GM11168 (cell line): ENCODE results near the gene GOLGA6A.
"Not testable (repeated sequence)": the region's sequence is repeated elsewhere in the genome, so short reads cannot be mapped to it uniquely, and the experiment has no call there.

ENCODE experiments used
- in situ Hi-C: fragments of 300-500 bp; cut with MboI; formaldehyde crosslinking; loops from one replicate; pipeline ENCODE4 v1.12.0; 2022; ENCODE audit warnings: low sequenced_read_pairs; ENCODE audit not compliant: unreplicated experiment

Gene GOLGA6A, protein sequence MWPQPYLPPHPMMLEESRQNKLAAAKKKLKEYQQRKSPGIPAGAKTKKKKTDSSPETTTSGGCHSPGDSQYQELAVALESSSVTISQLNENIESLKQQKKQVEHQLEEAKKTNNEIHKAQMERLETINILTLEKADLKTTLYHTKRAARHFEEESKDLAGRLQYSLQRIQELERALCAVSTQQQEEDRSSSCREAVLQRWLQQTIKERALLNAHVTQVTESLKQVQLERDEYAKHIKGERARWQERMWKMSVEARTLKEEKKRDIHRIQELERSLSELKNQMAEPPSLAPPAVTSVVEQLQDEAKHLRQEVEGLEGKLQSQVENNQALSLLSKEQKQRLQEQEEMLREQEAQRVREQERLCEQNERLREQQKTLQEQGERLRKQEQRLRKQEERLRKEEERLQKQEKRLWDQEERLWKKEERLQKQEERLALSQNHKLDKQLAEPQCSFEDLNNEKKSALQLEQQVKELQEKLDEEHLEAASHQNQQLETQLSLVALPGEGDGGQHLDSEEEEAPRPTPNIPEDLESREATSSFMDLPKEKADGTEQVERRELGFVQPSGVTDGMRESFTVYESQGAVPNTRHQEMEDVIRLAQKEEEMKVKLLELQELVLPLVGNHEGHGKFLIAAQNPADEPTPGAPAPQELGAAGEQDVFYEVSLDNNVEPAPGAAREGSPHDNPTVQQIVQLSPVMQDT

DNA sequence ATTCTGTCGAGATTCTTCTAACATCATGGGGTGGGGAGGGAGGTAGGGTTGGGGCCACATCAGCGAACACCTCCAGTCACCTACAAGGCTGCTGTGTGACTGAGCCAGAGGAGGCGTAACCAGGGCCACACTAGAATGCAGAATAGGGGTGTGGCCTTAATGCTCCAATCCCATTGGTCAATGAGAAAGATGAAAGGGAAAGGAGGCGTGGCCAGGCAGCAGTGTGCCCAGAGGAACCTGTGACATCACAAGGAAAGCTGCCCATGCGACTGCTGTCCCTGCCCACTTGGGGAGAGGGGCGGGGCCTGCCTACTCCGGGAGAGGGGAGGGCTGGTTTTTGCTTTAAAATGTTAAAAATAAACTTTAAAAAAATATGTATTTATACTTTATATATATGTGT, at the start of gene GOLGA6A:
GOLGA6A (minus strand) TSS at position 101 of the 400 bp plus-strand sequence; CDS start at position 60, 41 bp downstream.
- in situ Hi-C loops: not testable (repeated sequence)

DNA sequence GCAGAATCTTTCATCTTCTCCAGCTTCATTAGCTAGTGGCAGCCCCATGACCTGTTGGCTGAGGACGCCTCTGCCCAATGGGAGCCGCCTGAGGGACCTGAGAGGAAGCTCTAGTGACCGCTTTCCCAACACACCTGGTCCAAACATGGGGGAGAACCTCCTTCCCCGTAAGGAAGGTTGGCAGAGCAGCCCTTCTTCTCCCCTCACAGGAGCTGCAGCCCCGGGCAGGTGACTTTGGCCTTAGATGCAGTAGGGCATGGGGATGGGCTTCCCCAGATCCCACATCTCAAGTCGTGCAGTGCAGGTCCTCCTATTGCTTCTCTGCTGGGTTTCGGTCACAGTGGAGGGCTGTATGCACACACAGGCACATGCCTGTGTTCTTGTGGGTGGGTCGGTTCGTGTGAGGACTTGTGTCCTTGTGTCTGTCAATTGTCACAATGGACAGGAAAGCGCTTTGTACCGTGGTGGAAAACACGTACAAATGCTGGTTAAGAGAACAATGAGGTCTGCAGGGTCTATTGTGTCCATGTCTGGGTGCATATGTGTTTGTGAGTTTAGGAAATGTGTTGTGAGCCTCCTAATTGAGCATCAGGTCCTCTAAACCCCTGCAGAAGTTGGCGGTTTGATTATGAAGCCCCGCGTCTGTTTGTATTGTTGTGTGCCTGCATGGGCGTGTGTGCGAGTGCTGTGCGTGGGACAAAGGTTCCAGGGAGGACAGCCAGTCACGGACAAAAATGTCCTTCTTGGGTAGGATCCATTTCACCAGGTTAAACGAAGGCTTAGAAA, 49.5 kb upstream of the GOLGA6A start:
- in situ Hi-C loops: no loop called here

DNA sequence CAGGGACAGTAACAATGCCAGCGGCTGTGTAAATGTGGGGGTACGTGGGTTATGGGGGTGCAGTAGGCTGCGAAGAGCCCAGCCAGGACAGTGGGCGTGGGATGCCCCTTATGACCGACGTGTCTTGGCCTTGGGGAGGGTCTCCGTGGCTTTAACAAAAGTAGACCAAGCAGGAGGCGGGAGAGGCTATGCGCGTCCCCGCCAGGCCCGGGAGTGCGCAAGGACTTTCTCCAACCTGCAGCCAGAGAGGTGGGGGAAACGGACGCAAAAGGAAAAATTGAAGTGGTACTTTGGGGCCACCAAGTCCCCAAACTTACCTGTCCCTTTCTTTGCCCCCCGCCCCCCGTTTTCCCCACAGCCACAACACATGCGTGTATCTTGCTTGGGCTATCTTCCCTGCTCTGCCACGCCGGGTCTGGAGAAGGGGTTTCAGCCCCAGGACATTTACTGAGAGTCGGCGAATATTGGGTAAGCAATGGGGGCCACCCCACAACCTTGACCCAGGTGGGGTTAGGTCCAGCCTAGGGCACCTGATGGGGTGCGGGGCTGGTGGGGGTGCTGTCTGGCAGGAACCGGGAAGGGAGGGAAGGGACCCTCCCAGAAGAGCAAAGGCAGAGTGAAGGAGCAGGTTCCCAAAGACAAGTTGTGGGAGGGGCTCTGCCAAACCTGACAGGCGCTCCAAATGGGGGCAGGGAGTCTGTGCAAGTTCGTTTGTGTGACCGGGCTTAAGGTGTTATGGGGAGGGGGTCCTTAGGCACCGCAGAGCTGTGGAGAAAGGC, 48.7 kb upstream of the GOLGA6A start:
- in situ Hi-C loops: no loop called here

DNA sequence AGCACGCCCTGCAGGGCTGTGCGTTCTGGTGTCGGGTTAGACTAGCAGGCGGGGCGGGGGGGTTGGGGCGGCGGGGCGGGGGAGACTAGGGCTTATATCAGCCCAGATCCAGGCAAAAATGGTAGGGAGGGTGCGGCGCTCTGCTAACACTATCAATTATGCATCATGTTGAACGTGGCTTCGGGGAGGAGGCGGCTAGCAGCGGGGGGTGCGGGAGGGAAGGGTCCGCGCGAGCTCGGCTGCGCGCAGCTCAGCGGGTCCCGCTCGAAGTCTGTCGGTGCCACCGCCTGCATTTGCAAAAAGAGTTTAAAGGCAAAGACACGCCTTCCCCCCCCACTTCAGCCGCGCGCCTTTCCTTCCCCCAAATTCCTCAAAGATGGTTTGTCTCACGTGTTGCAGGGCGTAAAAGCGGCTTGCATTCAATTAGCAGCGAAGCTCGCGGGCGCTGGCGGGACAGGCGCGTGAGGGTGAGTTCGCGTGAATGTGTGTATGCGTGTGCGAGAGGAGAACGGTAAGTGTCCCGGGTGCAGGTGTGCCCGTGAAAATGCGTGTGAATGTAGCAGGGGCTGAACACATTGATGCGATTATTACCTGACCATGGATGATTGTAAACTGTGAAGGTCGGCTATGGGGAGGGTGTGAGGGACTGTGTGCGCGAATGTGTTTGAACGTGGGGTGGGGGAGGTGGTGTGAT, 48.0 kb upstream of the GOLGA6A start, which contains the start of gene ISLR2:
ISLR2 (plus strand) TSS at position 432 of the 694 bp plus-strand sequence. CDS start 2,169 bp downstream, outside the sequence.
- in situ Hi-C loops: no loop called here

DNA sequence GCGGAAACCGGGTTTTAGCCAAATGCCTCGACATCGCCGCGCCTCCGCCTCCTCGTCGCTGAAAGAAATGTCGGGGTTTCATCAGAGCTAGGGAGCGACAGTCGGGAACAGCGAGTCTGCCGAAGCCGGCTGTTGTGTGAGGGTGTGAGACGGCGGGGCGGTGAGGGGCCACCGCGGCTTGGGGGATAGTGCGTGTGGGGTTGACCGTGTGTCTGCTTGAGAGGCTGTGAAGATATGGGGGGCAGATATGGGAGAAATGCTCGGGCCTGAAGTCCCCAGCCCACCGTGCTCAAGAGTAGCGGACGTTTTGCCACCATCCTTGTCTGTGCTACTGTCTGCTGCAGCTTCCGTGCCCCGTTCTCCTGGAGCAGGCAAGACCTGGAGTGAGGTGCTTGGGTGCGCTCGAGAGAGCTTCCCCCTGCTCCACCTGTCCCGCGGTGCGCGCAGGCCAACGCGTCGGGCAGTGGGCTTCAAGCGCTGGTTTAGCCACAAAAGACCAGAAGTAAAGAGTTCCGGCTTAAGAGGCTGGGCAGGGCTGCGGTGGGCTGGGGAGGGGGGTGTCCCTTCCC, 47.3 kb upstream of the GOLGA6A start:
- in situ Hi-C loops: no loop called here

DNA sequence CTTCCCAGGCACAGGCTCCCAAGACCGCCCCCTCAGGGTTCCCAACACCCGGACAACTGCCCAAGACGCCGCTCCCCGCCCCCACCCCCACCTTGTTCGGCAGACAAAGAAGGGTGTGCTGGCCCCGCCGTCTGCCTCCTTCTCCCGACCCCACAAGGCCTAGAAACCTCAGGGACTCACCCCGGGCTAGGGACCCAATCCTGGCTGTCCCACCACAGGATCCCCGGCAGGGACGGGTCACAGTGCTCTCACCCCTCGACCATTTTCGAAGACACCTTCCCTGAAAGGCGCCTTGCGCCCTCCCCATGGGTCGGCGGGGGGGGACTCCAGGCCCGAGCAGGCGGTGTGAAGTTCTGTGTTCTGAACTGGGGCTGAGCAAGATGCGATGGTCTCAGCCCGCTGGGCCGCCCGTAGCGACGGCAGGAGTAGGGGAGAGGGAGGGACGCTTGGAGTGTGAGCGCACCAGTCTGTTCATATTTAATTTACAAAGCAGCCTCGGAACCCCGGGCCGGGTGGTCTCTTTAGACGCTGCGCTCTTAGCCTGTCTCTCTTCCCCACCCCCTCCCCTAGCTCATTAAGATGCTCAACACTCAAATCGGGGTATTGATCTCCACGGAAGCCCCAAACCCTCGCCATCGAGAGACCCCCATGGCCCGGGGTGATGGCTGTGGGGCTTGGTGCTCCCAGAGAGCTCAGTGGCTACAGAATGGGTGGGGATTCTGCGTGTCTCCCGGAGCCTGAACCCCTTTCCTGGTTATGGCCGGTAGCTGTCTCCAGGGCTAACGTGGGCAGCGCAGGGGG, 46.6 kb upstream of the GOLGA6A start:
- in situ Hi-C loops: no loop called here

DNA sequence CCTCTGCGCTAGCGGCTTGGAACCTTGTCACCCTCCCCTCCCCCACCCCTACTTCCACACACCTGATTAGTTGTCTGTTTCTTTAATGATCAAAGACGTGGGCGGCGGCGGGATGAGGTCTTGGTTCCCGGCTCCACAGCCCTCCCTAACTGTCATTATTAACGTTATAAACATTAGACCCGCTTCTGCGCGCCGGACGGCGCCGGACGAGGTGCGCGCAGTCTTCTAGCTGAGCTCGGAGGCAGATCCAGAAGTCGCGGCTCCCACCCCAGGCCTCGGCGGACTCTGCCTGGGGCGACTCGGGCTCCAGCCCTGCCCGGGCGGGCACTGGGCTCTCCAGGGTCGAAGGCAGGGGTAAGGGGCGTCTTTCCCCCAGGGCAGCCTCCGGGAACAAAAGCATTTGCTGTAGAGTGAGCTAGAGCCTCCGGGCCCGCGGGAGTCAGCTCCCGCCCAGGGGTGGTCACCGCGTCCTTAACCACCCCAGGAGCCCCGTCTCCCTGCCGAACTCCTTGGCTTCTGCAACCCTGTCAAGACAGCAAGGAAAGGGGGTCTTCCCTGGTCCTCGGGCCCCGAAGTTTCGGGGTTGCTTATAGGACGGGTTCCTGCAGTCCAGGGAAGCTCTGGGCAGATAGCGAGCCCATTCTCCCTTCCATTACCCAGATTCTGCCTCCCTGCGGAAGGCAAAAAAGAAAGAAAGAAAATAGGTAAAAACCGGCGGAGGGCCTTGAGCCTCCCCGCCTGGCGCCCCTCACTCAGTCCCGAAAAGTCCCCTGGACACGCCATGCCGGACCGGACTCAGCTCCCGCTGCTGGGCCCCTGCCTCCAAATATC, 45.8 kb upstream of the GOLGA6A start:
- in situ Hi-C loops: no loop called here

DNA sequence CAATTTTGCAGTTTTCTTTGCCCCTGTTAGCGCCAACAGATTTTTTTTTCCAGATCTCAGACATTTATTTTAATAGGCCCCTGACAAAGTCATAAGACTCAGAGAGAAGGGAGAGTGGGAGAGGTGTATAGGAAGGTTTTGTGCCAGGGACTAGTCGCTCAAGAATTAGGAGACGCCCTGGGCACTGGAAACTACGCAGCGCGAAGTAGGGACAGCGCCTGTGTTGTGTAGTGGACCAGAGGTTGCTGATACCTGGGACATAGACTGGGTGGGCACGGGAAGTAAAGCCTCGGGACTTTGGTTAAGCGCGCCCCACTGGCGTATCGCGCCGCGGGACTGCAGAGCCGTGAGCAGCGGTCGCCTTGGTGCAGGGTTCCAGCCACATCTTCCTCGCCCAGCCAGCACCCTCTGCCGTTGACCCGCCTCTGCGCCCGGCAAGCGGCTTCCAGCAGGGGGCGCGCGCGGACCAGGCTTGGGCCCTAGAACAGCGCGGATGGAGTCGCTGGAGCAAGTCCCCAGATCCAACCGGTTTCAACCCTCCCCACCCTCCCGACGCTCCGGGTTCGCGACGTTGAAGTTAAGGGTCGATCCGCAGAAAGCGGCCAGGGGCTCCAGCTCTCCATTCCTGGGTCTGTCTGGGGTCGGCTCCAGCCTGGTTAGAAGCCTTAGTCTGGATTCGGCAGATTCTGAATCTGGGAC, 45.1 kb upstream of the GOLGA6A start:
- in situ Hi-C loops: no loop called here

DNA sequence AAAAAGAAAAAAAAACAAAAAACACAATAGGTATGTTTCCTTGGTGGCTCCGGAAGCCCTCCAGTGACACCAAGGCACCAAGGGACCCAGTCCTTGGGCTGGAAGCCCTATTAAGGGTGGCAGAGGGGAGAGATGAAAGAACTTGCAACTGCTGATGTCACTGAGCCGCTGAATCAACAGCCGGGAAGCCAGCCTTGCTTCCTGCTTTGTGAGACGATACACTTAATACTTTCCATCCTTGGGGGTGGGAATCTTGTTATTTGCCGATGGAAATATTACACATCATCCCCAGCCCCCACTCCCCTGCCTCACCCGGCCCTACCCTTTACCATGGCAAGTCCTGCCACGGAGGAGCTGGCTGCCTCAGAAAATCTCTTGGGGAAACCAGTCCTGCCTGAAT, 42.4 kb upstream of the GOLGA6A start:
- in situ Hi-C loops: no loop called here

DNA sequence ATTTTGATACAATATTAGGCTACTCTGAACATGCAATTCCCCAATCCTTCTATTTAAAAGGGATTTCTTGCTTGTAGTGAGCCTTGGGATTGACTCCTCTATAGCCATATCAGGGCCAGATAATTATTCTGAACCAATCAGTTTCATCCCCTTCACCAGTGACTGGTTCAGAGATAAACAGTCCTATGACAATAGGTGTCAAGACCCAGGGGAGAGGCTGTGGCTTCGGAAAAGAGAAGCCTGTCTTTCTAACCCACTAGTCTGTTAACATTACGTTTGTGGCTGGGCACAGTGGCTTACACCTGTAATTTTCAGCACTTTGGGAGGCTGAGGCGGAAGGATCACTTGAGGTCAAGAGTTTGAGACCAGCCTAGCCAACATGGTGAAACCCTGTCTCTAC, 41.8 kb upstream of the GOLGA6A start:
- in situ Hi-C loops: no loop called here

DNA sequence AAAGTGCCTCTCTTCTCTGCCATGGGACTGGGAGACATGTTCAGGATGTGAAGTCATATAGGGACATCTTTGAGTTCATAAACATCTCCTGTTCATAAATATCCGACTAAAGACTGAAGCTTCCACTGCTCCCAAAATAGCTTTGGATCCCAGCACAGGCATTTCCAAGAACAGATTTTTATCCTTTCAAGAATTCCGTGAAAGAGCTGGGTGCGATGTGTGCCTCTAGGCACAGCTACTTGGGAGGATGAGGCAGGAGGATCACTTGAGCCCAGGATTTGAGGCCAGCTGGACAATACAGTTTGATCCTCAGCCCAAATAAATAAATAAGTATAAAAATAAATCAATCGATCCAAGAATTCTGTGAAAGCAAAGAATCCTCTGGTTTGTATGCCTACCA, 41.3 kb upstream of the GOLGA6A start:
- in situ Hi-C loops: no loop called here

DNA sequence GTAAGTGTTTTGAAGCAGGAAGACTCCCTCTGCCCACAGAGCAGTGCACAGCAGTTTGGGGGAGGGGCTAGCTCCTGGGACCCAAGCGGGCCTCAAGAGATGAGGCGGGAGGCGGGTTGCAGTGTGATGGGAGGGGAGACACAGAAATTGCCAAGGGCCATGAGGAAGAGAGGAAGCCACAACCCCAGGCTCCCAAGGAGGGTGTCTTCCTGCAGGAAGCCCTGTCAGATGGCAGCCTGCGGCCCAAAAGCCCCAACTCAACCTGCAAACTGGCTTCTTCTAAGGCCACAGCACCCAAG, 40.7 kb upstream of the GOLGA6A start:
- in situ Hi-C loops: no loop called here

DNA sequence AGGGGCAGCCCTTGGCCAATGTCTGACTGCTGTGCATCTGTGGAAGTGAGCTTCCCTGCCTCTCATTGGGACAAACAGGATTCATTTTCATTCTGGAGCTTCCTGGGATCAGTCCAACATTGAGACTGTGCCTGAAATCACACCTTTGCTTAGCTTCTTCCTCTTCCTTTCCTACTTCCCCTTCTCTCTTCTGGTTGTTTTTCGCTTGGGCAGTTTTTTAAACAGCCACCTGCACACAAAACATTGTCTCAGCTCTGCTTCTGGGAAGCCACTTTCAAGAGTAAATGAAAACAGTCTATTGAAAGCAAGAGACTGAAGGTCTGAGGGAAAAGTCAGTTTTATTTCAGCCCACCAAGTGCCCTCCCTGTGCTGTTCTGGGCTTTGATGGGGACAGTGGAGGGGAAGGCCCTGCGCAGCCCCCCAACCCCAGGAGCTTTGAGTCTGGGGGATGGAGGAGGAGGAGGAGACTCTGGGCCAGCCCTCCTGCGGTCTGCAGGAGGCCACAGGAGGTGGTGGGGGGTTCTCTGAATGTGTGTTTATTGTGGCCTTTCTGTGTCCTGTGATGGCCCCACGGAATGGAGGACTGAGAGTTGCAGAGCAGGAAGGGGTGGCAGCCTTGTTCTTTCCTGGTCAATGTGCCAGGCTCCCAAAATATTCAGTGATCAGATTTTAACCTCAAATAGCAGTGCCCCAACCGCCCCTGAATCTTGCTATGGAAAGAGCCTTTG, 40.2 kb upstream of the GOLGA6A start:
- in situ Hi-C loops: no loop called here

DNA sequence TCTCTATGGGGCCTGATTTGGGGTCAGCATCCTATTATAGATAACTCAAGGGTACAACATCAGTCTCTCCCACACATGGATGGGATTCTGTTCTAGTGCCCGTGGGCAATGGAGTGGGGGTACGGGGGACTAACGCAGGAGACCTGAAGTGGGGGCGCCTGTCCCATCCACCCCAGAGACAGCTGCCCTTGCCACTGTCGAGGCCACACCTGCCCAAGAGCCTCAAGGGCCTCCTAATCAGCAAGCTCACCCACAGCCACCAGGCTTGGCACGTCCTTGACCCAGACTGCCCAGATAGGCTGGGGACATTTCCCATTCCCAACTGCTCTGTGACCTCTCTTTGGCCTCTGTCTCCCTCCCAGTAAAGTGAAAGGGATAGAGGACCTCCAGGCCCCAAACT, 39.5 kb upstream of the GOLGA6A start:
- in situ Hi-C loops: no loop called here

DNA sequence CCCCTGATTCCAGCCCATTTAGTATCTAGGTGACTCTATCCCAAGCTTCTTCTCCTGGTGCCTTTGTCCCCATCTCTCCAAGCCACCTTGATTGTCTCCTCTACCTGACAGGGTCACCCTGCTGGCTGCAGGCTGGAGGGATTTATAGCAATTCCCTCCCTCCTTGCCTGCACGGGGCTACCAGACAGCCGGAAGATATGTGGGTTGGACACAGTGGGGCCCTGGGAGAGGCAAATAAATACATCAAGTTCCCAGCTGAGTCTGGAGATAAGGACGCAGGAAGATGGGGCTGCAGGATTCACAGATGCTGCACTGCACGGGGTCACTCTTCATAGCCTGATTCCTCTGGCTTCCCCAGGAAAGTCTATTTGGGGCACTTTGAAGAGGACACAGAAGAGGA, 38.7 kb upstream of the GOLGA6A start:
- in situ Hi-C loops: no loop called here

DNA sequence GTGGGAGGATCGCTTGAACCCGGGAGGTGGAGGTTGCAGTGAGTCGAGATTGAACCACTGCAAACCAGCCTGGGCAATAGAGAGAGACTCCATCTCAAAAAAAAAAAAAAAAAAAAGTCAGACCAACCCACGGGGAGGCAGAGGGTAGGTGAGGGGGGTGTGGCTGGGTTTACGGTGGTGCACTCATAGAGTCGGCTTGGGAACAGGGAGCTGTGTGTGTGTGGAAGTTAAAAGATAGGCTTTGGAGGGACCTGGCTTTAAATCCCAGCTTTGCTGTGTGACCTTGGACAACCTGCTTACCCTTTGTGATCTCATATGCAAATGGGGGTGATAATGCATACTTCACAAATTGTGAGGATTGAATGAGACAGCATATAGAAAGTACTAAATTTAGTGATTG, 38.1 kb upstream of the GOLGA6A start:
- in situ Hi-C loops: no loop called here

DNA sequence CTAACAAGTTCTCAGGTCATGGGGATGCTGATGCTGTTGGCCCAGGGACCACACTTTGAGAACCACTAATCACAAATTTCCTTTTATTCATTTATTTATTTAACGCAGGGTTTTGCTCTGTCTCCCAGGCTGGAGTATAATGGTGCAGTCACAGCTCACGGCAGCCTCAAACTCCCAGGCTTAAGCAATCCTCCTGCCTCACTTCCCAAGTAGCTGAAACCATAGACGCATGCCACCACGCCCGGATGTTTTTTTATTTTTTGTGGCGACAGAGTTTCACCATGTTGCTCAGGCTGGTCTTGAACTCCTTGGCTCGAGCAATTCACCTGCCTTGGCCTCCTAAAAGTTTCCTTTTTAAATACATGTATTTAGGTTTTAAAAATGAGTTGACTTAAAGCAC, 27.4 kb upstream of the GOLGA6A start:
- in situ Hi-C loops: no loop called here
